Activated CD4-positive, alpha-beta T cell treated with anti-CD3 and anti-CD28 coated beads, Interleukin-10, Interleukin-2, amounts not matched to agents 100 ng/mL and 50 ng/mL, durations not matched to agents 16 hours and 8 hours (primary cell): ENCODE results near the gene PGM2L1.
"Not testable (repeated sequence)": the region's sequence is repeated elsewhere in the genome, so short reads cannot be mapped to it uniquely, and the experiment has no call there.

Source experiments
- DNase-seq: peaks from one replicate; pipeline ENCODE4 v3.0.0-alpha.2; 2020

The PGM2L1 gene

GRCh38 chr11:74397501-74398243 lies 561 bp downstream of the PGM2L1 start:
- peak; percentile 59 for DNase-seq

GRCh38 chr11:74392256-74392655 lies 6.0 kb downstream of the PGM2L1 start:
- DNase-seq = no peak

GRCh38 chr11:74391193-74391592 lies 7.0 kb downstream of the PGM2L1 start:
- no peak for DNase-seq

- DNase-seq = peak; percentile 50
Measured at GRCh38 chr11:74390697-74391096, 7.5 kb downstream of the PGM2L1 start.

GRCh38 chr11:74388678-74389327 lies 9.4 kb downstream of the PGM2L1 start:
- DNase-seq = peak; percentile 79

GRCh38 chr11:74384641-74385040 lies 13.6 kb downstream of the PGM2L1 start:
- DNase-seq = no peak

GRCh38 chr11:74380746-74381439 lies 17.3 kb downstream of the PGM2L1 start:
- no peak for DNase-seq

GRCh38 chr11:74377689-74378088 lies 20.5 kb downstream of the PGM2L1 start:
- no peak for DNase-seq

GRCh38 chr11:74373382-74373781 lies 24.9 kb downstream of the PGM2L1 start:
- no peak for DNase-seq

GRCh38 chr11:74371269-74372052 lies 26.8 kb downstream of the PGM2L1 start:
- no peak for DNase-seq

GRCh38 chr11:74370123-74370522 lies 28.1 kb downstream of the PGM2L1 start:
- DNase-seq = no peak

GRCh38 chr11:74367881-74368280 lies 30.4 kb downstream of the PGM2L1 start:
- DNase-seq = no peak

- no peak for DNase-seq
Measured at GRCh38 chr11:74366576-74366975, 31.7 kb downstream of the PGM2L1 start.

GRCh38 chr11:74365805-74366204 lies 32.4 kb downstream of the PGM2L1 start:
- not testable (repeated sequence) for DNase-seq

GRCh38 chr11:74357449-74357848 lies 40.8 kb downstream of the PGM2L1 start:
- DNase-seq = no peak

- no peak for DNase-seq
Measured at GRCh38 chr11:74355626-74356025, 42.6 kb downstream of the PGM2L1 start.

- no peak for DNase-seq
Measured at GRCh38 chr11:74354036-74354435, 44.2 kb downstream of the PGM2L1 start.

- DNase-seq = no peak
Measured at GRCh38 chr11:74347381-74347780, 50.9 kb downstream of the PGM2L1 start.

- DNase-seq = no peak
Measured at GRCh38 chr11:74345420-74345819, 52.8 kb downstream of the PGM2L1 start.

- DNase-seq = no peak
Measured at GRCh38 chr11:74341921-74342320, 56.3 kb downstream of the PGM2L1 start.

- DNase-seq = no peak
Measured at GRCh38 chr11:74339619-74340018, 58.6 kb downstream of the PGM2L1 start.

- DNase-seq = no peak
Measured at GRCh38 chr11:74338963-74339362, 59.3 kb downstream of the PGM2L1 start.

GRCh38 chr11:74333193-74333592 lies 65.0 kb downstream of the PGM2L1 start:
- no peak for DNase-seq
